Measurements from ENCODE around the gene BAZ2B.

DNA sequence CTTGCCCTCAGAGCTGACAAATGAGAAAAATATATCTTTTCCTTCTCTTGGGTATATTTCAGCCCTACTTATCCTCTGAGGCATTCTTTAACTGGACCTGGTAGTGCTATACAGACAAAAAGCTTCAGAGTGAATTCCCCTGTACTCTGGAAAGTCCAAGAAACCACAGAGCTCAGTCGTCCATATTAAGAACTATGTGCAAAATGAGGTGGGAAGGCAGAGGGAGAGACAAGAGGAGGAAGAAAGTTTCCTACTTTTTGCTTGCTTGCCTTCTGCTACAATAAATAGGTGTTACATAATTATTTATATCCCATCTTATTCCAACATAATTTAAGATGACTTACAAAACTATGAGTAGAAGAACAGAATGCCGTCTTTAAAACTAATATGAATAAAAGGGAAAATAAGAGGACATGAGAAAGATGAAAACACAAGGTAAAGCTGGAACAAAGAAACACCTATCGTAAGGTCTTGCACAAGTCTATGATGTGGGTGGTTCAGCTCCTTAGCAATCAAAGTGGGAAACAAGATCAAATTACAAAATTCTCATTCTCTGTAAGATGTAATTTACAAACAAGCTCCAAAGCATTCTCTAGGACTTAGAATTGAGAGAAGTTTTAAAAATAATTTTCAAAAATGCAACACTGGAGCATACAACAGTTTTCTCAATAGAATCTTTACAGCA lies 97.9 kb downstream of the BAZ2B start:
- TF ChIP-seq PPARA (CRISPR knock-in tag; IDR thresholded peaks at IDR 0.05; ENCODE audit: borderline replicate concordance) (no peak), ESRRG (CRISPR knock-in tag; IDR thresholded peaks at IDR 0.05) (no peak), ZNF70 (CRISPR knock-in tag; IDR thresholded peaks at IDR 0.05) (no peak), ISL1 (CRISPR knock-in tag; IDR thresholded peaks at IDR 0.05) (no peak), ZFP3 (CRISPR knock-in tag; IDR thresholded peaks at IDR 0.05) (no peak), ZNF565 (CRISPR knock-in tag; conservative IDR thresholded peaks at IDR 0.05; ENCODE audit: low read depth) (no peak)
- TF ChIP-seq, protein P1, sequence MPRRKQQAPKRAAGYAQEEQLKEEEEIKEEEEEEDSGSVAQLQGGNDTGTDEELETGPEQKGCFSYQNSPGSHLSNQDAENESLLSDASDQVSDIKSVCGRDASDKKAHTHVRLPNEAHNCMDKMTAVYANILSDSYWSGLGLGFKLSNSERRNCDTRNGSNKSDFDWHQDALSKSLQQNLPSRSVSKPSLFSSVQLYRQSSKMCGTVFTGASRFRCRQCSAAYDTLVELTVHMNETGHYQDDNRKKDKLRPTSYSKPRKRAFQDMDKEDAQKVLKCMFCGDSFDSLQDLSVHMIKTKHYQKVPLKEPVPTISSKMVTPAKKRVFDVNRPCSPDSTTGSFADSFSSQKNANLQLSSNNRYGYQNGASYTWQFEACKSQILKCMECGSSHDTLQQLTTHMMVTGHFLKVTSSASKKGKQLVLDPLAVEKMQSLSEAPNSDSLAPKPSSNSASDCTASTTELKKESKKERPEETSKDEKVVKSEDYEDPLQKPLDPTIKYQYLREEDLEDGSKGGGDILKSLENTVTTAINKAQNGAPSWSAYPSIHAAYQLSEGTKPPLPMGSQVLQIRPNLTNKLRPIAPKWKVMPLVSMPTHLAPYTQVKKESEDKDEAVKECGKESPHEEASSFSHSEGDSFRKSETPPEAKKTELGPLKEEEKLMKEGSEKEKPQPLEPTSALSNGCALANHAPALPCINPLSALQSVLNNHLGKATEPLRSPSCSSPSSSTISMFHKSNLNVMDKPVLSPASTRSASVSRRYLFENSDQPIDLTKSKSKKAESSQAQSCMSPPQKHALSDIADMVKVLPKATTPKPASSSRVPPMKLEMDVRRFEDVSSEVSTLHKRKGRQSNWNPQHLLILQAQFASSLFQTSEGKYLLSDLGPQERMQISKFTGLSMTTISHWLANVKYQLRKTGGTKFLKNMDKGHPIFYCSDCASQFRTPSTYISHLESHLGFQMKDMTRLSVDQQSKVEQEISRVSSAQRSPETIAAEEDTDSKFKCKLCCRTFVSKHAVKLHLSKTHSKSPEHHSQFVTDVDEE (CRISPR knock-in tag; IDR thresholded peaks at IDR 0.05): no peak
- TF ChIP-seq, protein P2, sequence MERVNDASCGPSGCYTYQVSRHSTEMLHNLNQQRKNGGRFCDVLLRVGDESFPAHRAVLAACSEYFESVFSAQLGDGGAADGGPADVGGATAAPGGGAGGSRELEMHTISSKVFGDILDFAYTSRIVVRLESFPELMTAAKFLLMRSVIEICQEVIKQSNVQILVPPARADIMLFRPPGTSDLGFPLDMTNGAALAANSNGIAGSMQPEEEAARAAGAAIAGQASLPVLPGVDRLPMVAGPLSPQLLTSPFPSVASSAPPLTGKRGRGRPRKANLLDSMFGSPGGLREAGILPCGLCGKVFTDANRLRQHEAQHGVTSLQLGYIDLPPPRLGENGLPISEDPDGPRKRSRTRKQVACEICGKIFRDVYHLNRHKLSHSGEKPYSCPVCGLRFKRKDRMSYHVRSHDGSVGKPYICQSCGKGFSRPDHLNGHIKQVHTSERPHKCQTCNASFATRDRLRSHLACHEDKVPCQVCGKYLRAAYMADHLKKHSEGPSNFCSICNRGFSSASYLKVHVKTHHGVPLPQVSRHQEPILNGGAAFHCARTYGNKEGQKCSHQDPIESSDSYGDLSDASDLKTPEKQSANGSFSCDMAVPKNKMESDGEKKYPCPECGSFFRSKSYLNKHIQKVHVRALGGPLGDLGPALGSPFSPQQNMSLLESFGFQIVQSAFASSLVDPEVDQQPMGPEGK (CRISPR knock-in tag; IDR thresholded peaks at IDR 0.05; ENCODE audit: borderline replicate concordance): no peak

Data from SK-N-SH treated with all-trans-retinoic acid at 6 μM for 48 hours (cell line).